Sigmoid colon (tissue), 4 donors: ENCODE measurements around the gene SBNO2.

Experiments
- CTCF ChIP-seq, 4 experiments: fragments of 450-650 bp in 3 of 4; fragments of 200-600 bp in 1 of 4; IDR thresholded peaks; one replicate each; pipeline ENCODE4 v1.5.1; 2016 to 2019; ENCODE audit warnings: antibody characterized with exemption in 4 of 4, mild to moderate bottlenecking in 3 of 4, moderate library complexity in 2 of 4
- EP300 ChIP-seq, 4 donors: sonication (generic); formaldehyde crosslinking; IDR thresholded peaks; one replicate each; pipeline ENCODE4 v1.6.1; 2017; ENCODE audit warnings: antibody characterized with exemption in 4 of 4
- POLR2A ChIP-seq, 2 donors: fragments of 450-650 bp; IDR thresholded peaks; one replicate each; pipeline ENCODE4 v1.6.1; 2016; ENCODE audit warnings: antibody characterized with exemption in 2 of 2, mild to moderate bottlenecking in 2 of 2, moderate library complexity in 2 of 2
- POLR2AphosphoS5 ChIP-seq, 4 donors: sonication (generic); formaldehyde crosslinking; IDR thresholded peaks; one replicate each; pipeline ENCODE4 v1.6.1; 2017; ENCODE audit warnings: antibody characterized with exemption in 4 of 4

- TF ChIP-seq POLR2AphosphoS5 (IDR thresholded peaks at IDR 0.05) (no peak), POLR2A (IDR thresholded peaks at IDR 0.05) (no peak), CTCF (IDR thresholded peaks at IDR 0.05) (no peak), EP300 (IDR thresholded peaks at IDR 0.05) (no peak)
These were observed 32.2 kb upstream of the SBNO2 start for GRCh38 chr19:1206150-1206863.
